ENCODE measurements around the gene C11orf65. TPM values are rescaled to one million over a fixed set of nuclear protein-coding genes. Genes with fewer than 3 reads are reported as not detected.

C11orf65 gene
- total RNA-seq, 1 donor from 2014 or later: 0.36 TPM

GRCh38 chr11:108364159-108364558 lies 103.2 kb downstream of the C11orf65 start:
- ATAC-seq: no peak

GRCh38 chr11:108351468-108351867 lies 115.9 kb downstream of the C11orf65 start:
- no peak for ATAC-seq

- no peak for ATAC-seq
These were observed 120.9 kb downstream of the C11orf65 start for GRCh38 chr11:108346451-108346850.

GRCh38 chr11:108345767-108346166 lies 121.6 kb downstream of the C11orf65 start:
- no peak for ATAC-seq

- no peak for ATAC-seq
These were observed 123.6 kb downstream of the C11orf65 start for GRCh38 chr11:108343714-108344113.

GRCh38 chr11:108341654-108342053 lies 125.7 kb downstream of the C11orf65 start:
- ATAC-seq: no peak

- ATAC-seq: peak; percentile 94
These were observed 126.4 kb downstream of the C11orf65 start for GRCh38 chr11:108340973-108341372.

GRCh38 chr11:108338750-108339149 lies 128.6 kb downstream of the C11orf65 start:
- peak; percentile 91 for ATAC-seq

- ATAC-seq: no peak
These were observed 133.9 kb downstream of the C11orf65 start for GRCh38 chr11:108333403-108333899.

Other genes with a start within 250 kb of the C11orf65 start
- 7.9 TPM for gene NPAT, start 244.9 kb downstream of the C11orf65 start, total RNA-seq
- 21.8 TPM for gene ATM, start 244.5 kb downstream of the C11orf65 start, total RNA-seq
- 15.1 TPM for gene POGLUT3, start 30.9 kb upstream of the C11orf65 start, total RNA-seq
- 24.6 TPM for gene EXPH5, start 126.2 kb upstream of the C11orf65 start, total RNA-seq
- gene DDX10, start 197.5 kb upstream of the C11orf65 start, total RNA-seq: 16.1 TPM

Data from esophagus mucosa (tissue), 1 donor.